ENCODE measurements around the gene PLB1. TPM values are rescaled to one million over a fixed set of nuclear protein-coding genes. Genes with fewer than 3 reads are reported as not detected.

The PLB1 gene
- total RNA-seq, 2 donors from 2014 or later = 1.0 to 12.9 TPM

DNA sequence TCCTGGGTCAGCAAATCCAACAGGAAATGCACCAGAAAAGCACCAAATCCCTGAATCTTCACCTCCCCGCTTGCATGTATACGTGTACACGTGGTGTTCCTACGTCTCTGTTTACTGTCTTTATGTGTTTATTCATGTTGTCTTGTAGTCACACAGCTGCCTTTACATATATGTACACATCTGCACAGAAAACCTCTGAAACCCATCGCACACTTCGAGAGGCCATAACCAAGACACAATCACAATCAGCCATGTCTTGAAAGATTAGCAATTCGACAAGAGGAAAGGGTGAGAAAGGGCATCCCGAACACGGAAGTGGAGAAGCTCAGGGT is 98.1 kb downstream of the PLB1 start:
- Histone ChIP-seq H3K4me1 (peaks cover 13% of the 10 kb centered on the region), H3K27me3 (no peaks in the 10 kb centered on the region), H3K4me3 (no peak overlapping the region), H3K9me3 (no peaks in the 10 kb centered on the region), H3K36me3 (replicated peaks in 1 of 2; ENCODE audit: insufficient read depth in 1 of 2, low read depth in 2 of 2) (no peaks in the 10 kb centered on the region), H3K27ac (peak overlapping the region; percentile 71 to 90 (median 82))
- ATAC-seq (no peak), DNase-seq (no peak)
- 41 to 44% methylated on average over 9 of the region's 9 CpGs for WGBS, 2 donors
- TF ChIP-seq, protein P1, sequence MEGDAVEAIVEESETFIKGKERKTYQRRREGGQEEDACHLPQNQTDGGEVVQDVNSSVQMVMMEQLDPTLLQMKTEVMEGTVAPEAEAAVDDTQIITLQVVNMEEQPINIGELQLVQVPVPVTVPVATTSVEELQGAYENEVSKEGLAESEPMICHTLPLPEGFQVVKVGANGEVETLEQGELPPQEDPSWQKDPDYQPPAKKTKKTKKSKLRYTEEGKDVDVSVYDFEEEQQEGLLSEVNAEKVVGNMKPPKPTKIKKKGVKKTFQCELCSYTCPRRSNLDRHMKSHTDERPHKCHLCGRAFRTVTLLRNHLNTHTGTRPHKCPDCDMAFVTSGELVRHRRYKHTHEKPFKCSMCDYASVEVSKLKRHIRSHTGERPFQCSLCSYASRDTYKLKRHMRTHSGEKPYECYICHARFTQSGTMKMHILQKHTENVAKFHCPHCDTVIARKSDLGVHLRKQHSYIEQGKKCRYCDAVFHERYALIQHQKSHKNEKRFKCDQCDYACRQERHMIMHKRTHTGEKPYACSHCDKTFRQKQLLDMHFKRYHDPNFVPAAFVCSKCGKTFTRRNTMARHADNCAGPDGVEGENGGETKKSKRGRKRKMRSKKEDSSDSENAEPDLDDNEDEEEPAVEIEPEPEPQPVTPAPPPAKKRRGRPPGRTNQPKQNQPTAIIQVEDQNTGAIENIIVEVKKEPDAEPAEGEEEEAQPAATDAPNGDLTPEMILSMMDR (IDR thresholded peaks at IDR 0.05) = no peak
- no peak for TF ChIP-seq POLR2A (IDR thresholded peaks at IDR 0.05)
- intact Hi-C loops (cut with DNase I) = no loop called here

- intact Hi-C loops (cut with DNase I) = no loop called here
- peak overlapping the region; percentile 71 to 90 (median 82) for H3K27ac ChIP-seq
Observed at GRCh38 chr2:28594332-28595108, 98.7 kb downstream of the PLB1 start.

GRCh38 chr2:28595323-28595722 is 99.5 kb downstream of the PLB1 start:
- Histone ChIP-seq H3K4me1 (peaks cover 13% of the 10 kb centered on the region), H3K27me3 (no peaks in the 10 kb centered on the region), H3K9me3 (no peaks in the 10 kb centered on the region), H3K4me3 (no peak overlapping the region), H3K36me3 (replicated peaks in 1 of 2; ENCODE audit: insufficient read depth in 1 of 2, low read depth in 2 of 2) (no peaks in the 10 kb centered on the region), H3K27ac (peak overlapping the region; percentile 71 to 90 (median 82))
- ATAC-seq = no peak
- intact Hi-C loops (cut with DNase I) = no loop called here
- no peak for DNase-seq
- TF ChIP-seq, protein P1 (IDR thresholded peaks at IDR 0.05) = no peak
- TF ChIP-seq POLR2A (IDR thresholded peaks at IDR 0.05) = no peak
- WGBS, 2 donors = 86 to 88% methylated on average over 4 of the region's 4 CpGs

More at GRCh38 chr2:28594332-28595108, 98.7 kb downstream of the PLB1 start:
- Histone ChIP-seq H3K4me1 (peaks cover 13% of the 10 kb centered on the region), H3K9me3 (no peaks in the 10 kb centered on the region), H3K36me3 (replicated peaks in 1 of 2; ENCODE audit: insufficient read depth in 1 of 2, low read depth in 2 of 2) (no peaks in the 10 kb centered on the region), H3K4me3 (no peak overlapping the region), H3K27me3 (no peaks in the 10 kb centered on the region)
- DNase-seq = peak; percentile 92 to 95 (median 94)
- 9 to 12% methylated on average over 20 of the region's 20 CpGs for WGBS, 2 donors
- TF ChIP-seq POLR2A (IDR thresholded peaks at IDR 0.05) = peak in 2 of 3 donors; percentile 54 to 67
- TF ChIP-seq, protein P1 (IDR thresholded peaks at IDR 0.05) = peak; percentile 77 to 94 (median 89)
- ATAC-seq = peak; percentile 90

DNA sequence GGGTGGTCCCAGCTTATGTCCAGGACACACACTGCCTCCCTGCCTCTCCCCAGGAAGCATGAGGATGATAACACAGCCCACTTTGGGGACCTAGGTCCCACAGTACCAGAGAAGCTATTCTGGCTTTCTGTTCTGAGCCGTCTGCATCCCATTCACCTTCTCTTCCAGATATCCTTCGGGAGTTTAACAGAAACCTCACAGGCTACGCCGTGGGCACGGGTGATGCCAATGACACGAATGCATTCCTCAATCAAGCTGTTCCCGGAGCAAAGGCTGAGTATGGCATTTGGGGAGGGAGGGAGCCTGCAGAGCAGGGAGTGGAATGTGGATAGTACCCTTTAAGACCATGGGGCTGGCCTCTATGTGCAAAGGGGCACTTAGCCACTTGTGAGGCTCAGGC is 102.6 kb downstream of the PLB1 start:
- no peak for ATAC-seq
- TF ChIP-seq POLR2A (IDR thresholded peaks at IDR 0.05) = no peak
- TF ChIP-seq, protein P1 (IDR thresholded peaks at IDR 0.05) = no peak
- no peaks in the 10 kb centered on the region for H3K36me3 ChIP-seq (replicated peaks in 1 of 2; ENCODE audit: insufficient read depth in 1 of 2, low read depth in 2 of 2)
- intact Hi-C loops (cut with DNase I) = no loop called here
- H3K9me3 ChIP-seq = no peaks in the 10 kb centered on the region
- H3K27ac ChIP-seq = no peak overlapping the region
- H3K27me3 ChIP-seq = no peaks in the 10 kb centered on the region
- H3K4me1 ChIP-seq = peaks cover 13% of the 10 kb centered on the region
- no peak for DNase-seq
- WGBS, 2 donors = 71 to 90% methylated on average over 7 of the region's 7 CpGs
- H3K4me3 ChIP-seq = no peak overlapping the region

DNA sequence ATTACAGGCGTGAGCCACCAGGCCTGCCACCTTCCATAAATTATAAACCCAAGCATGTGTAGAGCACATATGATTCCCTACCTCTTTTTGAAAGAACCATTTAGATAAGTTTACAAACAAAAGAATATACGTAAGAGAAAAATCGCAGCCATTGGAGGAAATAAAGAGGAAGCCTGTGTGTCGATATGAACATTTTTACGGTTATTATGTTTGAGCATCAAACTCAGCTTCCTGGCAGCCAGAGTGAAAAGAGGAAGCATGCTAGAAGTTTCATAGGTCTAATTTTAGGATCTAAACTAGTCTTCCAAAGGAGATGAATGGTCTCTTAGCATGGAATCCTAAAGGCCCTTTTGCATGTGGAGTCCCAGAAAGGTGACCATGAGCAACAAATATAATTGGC is 104.3 kb downstream of the PLB1 start:
- intact Hi-C loops (cut with DNase I) = loop anchor here (10.0 kb wide), 1 partner anchor 145 kb away; no protein-coding TSS in a partner anchor

More for the DNA sequence above, 104.3 kb downstream of the PLB1 start:
- ATAC-seq = no peak
- Histone ChIP-seq H3K9me3 (no peaks in the 10 kb centered on the region), H3K27ac (peak overlapping the region in 1 of 4 donors; percentile 44), H3K36me3 (replicated peaks in 1 of 2; ENCODE audit: insufficient read depth in 1 of 2, low read depth in 2 of 2) (no peaks in the 10 kb centered on the region), H3K4me3 (no peak overlapping the region), H3K27me3 (no peaks in the 10 kb centered on the region), H3K4me1 (peaks cover under 1% of the 10 kb centered on the region)
- WGBS, 2 donors = 72 to 89% methylated on average over 5 of the region's 5 CpGs
- no peak for TF ChIP-seq POLR2A (IDR thresholded peaks at IDR 0.05)
- TF ChIP-seq, protein P1 (IDR thresholded peaks at IDR 0.05) = no peak
- DNase-seq = no peak
